Left lung (tissue), 10 donors: Measurements from ENCODE around the gene ANKS4B. TPM values are rescaled to one million over a fixed set of nuclear protein-coding genes. Genes with fewer than 3 reads are reported as not detected.

Experiments
- ATAC-seq: fragments of 200-7000 bp; cut with Tn5 transposase; one replicate; pipeline ENCODE4 v1.9.1; 2020; ENCODE audit warnings: moderate library complexity
- DNase-seq, 4 donors: peaks; one replicate each; pipeline ENCODE4 v3.0.0-alpha.2; 2013 to 2020
- H3K27ac ChIP-seq, 2 donors: fragments of 200-600 bp; sonication (generic) in 1 of 2; one replicate each; pipeline versions ENCODE4 v1.5.0 to v1.8.0; 2020 to 2021
- H3K27me3 ChIP-seq, 2 donors: fragments of 200-600 bp; sonication (generic) in 1 of 2; one replicate each; pipeline versions ENCODE4 v1.5.0 to v1.8.0; 2020 to 2021
- H3K36me3 ChIP-seq, 2 donors: fragments of 200-600 bp; sonication (generic) in 1 of 2; one replicate each; pipeline versions ENCODE4 v1.5.0 to v1.8.0; 2020 to 2021
- H3K4me1 ChIP-seq, 2 donors: fragments of 200-600 bp; one replicate each; pipeline ENCODE4 v1.8.0; 2021
- H3K4me3 ChIP-seq, 2 donors: fragments of 200-600 bp; sonication (generic) in 1 of 2; one replicate each; pipeline versions ENCODE4 v1.5.0 to v1.8.0; 2020 to 2021; ENCODE audit warnings: mild to moderate bottlenecking in 1 of 2
- H3K9me3 ChIP-seq, 2 donors: fragments of 200-600 bp; sonication (generic) in 1 of 2; one replicate each; pipeline versions ENCODE4 v1.5.0 to v1.8.0; 2020 to 2021
- intact Hi-C, 2 donors: fragments of 100-400 bp; cut with DNase I; formaldehyde crosslinking; loops; one replicate each; pipeline versions ENCODE4 v1.11.2 to v1.14.2; 2022
- polyA plus RNA-seq, 6 donors: library from polyadenylated mRNA; unstranded; fragments of 120-200 nt; gene quantifications; one replicate each; pipeline ENCODE4 v1.2.1, GENCODE V29; 2013; ENCODE audit not compliant: insufficient read length in 6 of 6
- total RNA-seq, 2 donors: library from RNA; stranded (reverse); fragmentation: NEBNext Ultra II Directional; extraction: Animal tissue kit (Norgen Biotek cat#: 25700); gene quantifications; one replicate each; pipeline ENCODE4 v1.2.1, GENCODE V29; 2021
- TF ChIP-seq, protein P1 (sequence below), 2 donors: fragments of 200-600 bp; sonication (generic) in 1 of 2; IDR thresholded peaks; one replicate each; pipeline versions ENCODE4 v1.5.0 to v1.8.0; 2021; ENCODE audit warnings: antibody characterized with exemption in 2 of 2
- donor health status: DM: no; HTN: yes; CAD: no.
- donor health status: DM: no; HTN: no; CAD: no.

ANKS4B gene
- total and polyA plus RNA-seq, 8 donors = 0.07 to 0.18 (median 0.10) TPM; not detected in 2

GRCh38 chr16:21223787-21224186 lies 9.7 kb upstream of the ANKS4B start:
- no peak for ATAC-seq

GRCh38 chr16:21224800-21225199 lies 8.7 kb upstream of the ANKS4B start:
- no peak for DNase-seq
- intact Hi-C loops = no loop called here
- H3K4me3 ChIP-seq = no peak overlapping the region
- no peaks in the 10 kb centered on the region for H3K36me3 ChIP-seq
- no peak for ATAC-seq
- no peaks in the 10 kb centered on the region for H3K9me3 ChIP-seq
- H3K4me1 ChIP-seq = peaks cover 3 to 6% of the 10 kb centered on the region in 2 donors
- no peak overlapping the region for H3K27ac ChIP-seq
- TF ChIP-seq, protein P1, sequence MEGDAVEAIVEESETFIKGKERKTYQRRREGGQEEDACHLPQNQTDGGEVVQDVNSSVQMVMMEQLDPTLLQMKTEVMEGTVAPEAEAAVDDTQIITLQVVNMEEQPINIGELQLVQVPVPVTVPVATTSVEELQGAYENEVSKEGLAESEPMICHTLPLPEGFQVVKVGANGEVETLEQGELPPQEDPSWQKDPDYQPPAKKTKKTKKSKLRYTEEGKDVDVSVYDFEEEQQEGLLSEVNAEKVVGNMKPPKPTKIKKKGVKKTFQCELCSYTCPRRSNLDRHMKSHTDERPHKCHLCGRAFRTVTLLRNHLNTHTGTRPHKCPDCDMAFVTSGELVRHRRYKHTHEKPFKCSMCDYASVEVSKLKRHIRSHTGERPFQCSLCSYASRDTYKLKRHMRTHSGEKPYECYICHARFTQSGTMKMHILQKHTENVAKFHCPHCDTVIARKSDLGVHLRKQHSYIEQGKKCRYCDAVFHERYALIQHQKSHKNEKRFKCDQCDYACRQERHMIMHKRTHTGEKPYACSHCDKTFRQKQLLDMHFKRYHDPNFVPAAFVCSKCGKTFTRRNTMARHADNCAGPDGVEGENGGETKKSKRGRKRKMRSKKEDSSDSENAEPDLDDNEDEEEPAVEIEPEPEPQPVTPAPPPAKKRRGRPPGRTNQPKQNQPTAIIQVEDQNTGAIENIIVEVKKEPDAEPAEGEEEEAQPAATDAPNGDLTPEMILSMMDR (IDR thresholded peaks at IDR 0.05) = no peak
- H3K27me3 ChIP-seq = peaks cover 0 to 4% of the 10 kb centered on the region in 2 donors

More at GRCh38 chr16:21223787-21224186, 9.7 kb upstream of the ANKS4B start:
- Histone ChIP-seq H3K9me3 (no peaks in the 10 kb centered on the region), H3K4me3 (no peak overlapping the region), H3K36me3 (no peaks in the 10 kb centered on the region), H3K27ac (no peak overlapping the region), H3K27me3 (peaks cover 0 to 4% of the 10 kb centered on the region in 2 donors), H3K4me1 (peaks cover 3 to 6% of the 10 kb centered on the region in 2 donors)
- intact Hi-C loops = no loop called here
- TF ChIP-seq, protein P1 (IDR thresholded peaks at IDR 0.05) = no peak
- DNase-seq = no peak

DNA sequence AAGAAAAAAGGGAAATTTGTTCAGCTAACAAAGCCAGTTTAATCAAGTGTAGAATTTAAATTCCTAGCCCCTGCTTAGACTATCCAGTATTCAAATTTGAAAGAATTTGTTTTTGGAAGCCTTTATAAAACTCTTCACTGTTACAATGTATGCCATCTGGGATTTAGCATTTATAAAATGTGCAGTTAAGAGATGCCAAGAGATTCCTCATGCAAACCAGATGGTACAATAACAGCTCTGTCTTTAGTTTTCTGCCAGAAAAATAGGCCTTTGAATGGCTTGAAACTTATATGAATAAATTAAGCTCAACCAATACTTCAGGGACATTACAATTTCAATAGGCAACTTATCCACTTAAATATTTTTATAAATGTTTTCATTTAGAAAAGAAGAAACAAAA lies 6.8 kb upstream of the ANKS4B start:
- DNase-seq (no peak), ATAC-seq (no peak)
- H3K9me3 ChIP-seq = no peaks in the 10 kb centered on the region
- no peak overlapping the region for H3K4me3 ChIP-seq
- no peaks in the 10 kb centered on the region for H3K36me3 ChIP-seq
- H3K27me3 ChIP-seq = peaks cover 0 to 4% of the 10 kb centered on the region in 2 donors
- intact Hi-C loops = no loop called here
- no peak overlapping the region for H3K27ac ChIP-seq
- TF ChIP-seq, protein P1 (IDR thresholded peaks at IDR 0.05) = no peak
- H3K4me1 ChIP-seq = peaks cover 3 to 6% of the 10 kb centered on the region in 2 donors

- intact Hi-C loops = no loop called here
- TF ChIP-seq, protein P1 (IDR thresholded peaks at IDR 0.05) = no peak
Observed at GRCh38 chr16:21227866-21228265, 5.6 kb upstream of the ANKS4B start.

DNA sequence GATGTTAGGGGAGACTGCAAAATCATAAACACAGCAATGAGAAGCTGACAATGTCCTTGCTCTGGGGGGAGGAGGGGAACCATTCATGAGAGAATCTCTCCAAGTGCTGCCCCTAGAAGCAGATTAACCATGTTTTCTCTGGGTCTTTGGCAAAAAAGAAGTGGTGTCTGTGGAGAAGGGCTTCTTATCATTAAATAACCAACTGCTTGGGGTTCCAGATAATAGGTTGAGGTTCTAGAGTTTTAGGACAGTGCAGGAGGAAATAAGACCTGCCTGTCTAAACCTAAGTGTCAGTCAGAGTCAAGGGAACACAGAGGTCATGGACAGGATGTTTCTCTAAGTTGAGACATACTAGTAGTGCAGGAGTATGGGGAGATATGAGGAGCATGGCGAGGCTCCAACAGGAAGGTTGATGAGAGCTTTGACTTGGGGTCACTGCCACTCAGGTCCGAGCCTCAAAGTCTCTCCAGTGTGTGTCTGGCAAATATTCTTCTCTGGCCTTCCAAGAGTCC lies 5.1 kb upstream of the ANKS4B start:
- Histone ChIP-seq H3K36me3 (no peaks in the 10 kb centered on the region), H3K27ac (no peak overlapping the region), H3K9me3 (no peaks in the 10 kb centered on the region), H3K27me3 (peaks cover 0 to 4% of the 10 kb centered on the region in 2 donors), H3K4me3 (no peak overlapping the region), H3K4me1 (no peaks in the 10 kb centered on the region)
- DNase-seq (no peak), ATAC-seq (no peak)
- intact Hi-C loops = no loop called here
- TF ChIP-seq, protein P1 (IDR thresholded peaks at IDR 0.05) = no peak

More at GRCh38 chr16:21227866-21228265, 5.6 kb upstream of the ANKS4B start:
- no peak overlapping the region for H3K4me3 ChIP-seq
- no peak for DNase-seq
- peaks cover 0 to 4% of the 10 kb centered on the region in 2 donors for H3K4me1 ChIP-seq
- no peak for ATAC-seq
- H3K9me3 ChIP-seq = no peaks in the 10 kb centered on the region
- peaks cover 0 to 4% of the 10 kb centered on the region in 2 donors for H3K27me3 ChIP-seq
- H3K36me3 ChIP-seq = no peaks in the 10 kb centered on the region
- no peak overlapping the region for H3K27ac ChIP-seq
